DMS 273 (cell line): ENCODE data around the gene PRRT4.

ENCODE experiments used
- DNase-seq: peaks from one replicate; lab custom pipeline; 2025; ENCODE audit not compliant: unreplicated experiment; lab: John Stamatoyannopoulos, UW

The PRRT4 gene

GRCh38 chr7:128350708-128351295, 10.7 kb downstream of the PRRT4 start:
- DNase-seq: no peak

DNA sequence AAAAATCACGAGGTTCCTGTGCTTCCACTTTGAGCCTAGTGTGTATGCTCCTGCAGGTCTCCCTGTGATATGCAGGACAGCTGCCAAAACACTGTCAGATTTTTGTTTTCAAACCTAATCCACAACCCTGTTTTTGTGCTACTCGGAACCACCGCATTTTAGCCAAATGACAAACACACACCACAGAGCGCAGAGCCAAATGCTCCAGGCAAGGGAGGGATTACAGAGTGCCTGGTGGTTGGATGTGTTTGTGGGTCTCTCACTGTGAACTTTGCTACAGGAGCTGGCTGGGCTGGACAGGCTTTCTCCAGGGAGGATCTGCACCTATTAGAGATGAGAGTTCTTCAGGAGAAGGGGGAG, 12.0 kb downstream of the PRRT4 start:
- DNase-seq: no peak

GRCh38 chr7:128347647-128348097, 13.8 kb downstream of the PRRT4 start:
- DNase-seq: peak; percentile 89

- DNase-seq: no peak
Measured at GRCh38 chr7:128344431-128344774, 17.1 kb downstream of the PRRT4 start.

GRCh38 chr7:128343554-128344430, 17.7 kb downstream of the PRRT4 start, which contains the start of gene RBM28:
Gene RBM28 (minus strand): TSS chr7:128343908. CDS start chr7:128343793, 115 bp downstream.
- peak; percentile 99 for DNase-seq

DNA sequence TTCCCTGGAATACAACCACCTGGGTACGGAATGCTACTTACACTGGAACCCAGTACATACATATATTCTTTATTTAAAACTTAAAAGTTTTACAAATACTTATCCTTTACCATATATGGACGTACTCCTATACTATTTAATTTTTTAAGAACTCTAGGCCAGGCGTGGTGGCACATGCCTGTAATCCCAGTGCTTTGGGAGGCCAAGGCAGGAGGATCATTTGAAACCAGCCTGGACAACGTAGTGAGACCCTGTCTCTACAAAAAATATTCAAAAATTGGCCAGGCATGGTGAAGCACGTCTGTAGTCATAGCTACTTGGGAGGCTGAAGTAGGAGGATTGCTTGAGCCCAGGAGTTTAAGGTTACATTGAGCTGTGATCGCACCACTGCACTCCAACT, 19.8 kb downstream of the PRRT4 start:
- no peak for DNase-seq

DNA sequence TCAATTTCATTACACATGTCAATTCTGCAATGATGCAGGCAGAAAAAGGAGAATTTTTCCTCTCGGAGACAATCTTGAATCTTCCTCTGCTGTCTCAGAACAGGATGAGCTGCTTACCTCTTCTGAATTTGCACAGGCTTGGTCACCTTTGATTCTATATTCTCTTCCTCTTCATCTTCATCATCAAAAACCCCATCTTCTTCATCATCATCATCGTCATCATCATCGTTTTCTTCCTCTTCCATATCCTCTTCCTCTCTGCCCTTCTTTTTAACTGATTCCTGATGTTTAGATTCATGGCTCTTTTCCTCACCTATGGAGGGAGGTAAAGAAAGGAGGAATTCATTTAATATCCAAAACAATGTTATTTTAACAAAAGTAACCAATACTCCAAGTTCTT, 25.8 kb downstream of the PRRT4 start:
- no peak for DNase-seq

DNA sequence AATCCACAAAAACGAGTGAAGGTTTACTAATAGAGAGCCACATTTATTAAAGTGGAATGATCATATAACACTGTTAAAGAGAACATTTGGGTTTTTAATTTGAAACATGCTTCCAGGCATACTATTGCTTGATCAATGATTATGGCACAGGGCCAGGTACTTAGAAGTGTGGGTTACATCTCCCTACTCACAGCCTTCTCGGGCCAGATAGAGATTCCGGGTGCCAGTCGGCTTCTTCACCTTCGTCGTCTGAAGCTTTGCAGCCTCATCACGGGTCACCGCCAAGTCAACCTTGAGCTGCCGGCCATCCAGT, 37.2 kb downstream of the PRRT4 start:
- no peak for DNase-seq

DNA sequence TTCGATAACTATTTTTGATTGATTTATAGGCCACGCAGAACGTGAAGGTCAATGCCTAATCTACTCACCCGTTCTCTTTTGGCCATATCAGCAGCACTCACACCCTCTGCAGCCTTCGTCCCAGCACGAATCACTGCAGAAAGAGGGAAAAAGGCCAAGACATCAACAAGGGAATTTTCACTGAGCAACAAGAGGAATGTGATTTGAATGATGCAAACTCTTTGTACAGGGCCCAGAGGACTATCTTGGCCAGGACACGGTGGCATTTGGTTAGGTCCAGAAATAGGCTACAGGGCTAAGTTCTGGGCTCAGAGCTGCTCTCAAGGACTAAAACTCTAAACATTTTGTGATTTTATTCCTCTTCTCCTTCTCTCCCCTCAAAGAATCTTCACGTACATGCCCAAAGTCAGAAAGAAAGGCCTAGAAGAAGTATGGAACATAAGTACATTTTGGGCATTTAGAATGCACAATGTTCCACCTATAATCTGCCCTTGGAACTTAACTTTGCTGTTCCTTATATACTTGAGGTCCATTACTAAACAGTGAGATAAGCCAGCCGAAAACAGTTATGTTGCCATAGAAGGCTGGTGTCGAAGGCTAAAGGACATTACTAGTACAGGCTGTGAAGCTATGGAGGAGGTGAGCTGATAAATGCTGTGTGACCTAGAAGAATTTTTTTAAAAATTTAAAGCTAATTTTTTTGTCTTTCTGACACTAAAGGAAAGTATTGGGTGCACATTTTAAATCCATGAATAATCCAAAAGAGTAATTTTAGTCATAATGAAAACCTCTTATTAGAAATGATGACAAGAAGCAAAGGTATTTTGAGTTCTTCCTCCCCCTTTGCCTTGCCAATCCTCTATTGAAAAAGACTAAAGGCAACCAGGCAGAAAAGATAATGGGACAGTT, 37.8 kb downstream of the PRRT4 start:
- no peak for DNase-seq

DNA sequence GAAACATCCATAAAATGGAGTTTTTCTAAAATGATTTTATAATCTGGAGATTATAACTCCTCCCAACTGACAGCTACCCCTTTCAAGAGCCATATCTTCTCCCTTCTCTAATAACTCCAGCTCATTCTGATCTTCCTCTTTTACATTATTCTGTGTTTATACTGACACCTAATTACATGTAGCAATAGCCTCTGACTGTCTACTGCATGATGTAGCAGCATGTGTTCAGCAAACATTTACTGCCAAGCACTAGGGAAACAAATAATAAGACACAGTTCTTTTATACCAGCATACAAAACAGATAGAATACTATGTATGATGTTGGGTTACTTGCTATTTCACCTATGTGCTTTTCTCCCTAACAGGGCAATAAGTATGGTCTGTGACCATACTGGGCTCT, 38.5 kb downstream of the PRRT4 start:
- no peak for DNase-seq

DNA sequence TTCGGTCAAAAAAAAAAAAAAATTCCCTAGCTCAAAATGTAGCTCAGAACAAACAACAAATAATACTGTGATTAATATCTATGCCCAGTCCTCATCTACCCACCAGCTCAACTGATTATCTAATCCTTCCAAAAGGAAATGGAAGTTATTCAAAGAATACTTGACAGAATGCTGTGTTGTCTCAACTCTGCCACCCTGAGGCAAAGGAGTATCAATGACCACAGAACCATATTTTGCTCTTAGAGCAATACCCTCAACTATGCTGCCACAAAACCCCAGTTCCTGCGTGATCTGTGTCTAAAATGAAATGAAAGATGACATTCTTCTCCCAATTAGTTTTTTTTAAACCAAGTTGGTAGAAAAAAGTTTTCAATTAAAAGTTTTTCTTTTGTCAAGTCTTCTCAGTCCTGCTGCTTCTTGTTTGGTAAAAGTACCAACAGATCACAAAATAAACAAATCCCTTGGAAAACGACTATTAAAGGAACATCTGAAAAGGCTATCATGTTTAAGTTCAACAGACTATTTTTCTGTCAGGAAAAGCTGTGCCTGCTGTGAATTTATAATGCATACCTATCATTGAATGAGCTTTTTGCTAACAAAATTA, 39.3 kb downstream of the PRRT4 start:
- peak; percentile 75 for DNase-seq

- no peak for DNase-seq
Measured at GRCh38 chr7:128321044-128321422, 40.5 kb downstream of the PRRT4 start.

- no peak for DNase-seq
Measured at GRCh38 chr7:128318691-128319090, 42.8 kb downstream of the PRRT4 start.

GRCh38 chr7:128311013-128311412, 50.5 kb downstream of the PRRT4 start:
- no peak for DNase-seq

DNA sequence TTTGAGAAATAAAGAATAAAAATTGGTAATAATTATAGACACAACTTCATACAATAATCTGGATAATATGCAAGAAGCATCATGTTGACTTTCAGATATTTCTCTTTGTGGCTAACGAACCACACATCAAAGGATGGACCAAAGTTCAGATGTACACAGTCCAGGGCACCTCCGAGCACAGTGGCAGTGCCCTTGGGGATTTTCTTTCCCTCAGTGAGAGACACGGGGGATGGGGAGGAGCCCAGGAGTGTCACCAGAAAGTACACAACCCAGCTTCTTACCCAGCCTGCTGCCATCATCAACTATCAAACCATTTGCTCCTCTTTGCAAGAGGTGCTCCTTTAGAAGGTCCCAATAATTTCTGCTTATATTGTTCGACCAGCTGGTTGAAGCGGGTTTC, 51.0 kb downstream of the PRRT4 start:
- no peak for DNase-seq

DNA sequence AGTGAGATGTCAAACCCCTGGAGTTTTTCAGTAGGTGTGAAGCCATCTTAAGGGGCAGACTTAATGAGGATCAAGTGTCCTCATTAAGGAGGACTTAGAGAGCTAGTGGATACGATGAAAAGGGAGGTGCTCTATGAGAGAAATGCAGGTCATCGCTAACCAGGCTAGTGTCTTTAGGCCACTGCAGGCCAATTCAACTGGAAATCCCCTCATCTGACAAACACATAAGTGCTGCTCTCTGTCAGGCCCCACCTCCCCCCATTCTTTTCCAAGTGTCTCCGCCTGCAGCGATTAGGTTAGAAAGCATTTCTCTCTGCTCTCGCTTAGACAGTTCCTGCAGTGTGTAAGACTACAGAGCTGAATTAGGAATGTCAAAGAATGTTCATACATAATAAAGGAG, 51.5 kb downstream of the PRRT4 start:
- DNase-seq: no peak

- DNase-seq: no peak
Measured at GRCh38 chr7:128309124-128309523, 52.4 kb downstream of the PRRT4 start.

- DNase-seq: no peak
Measured at GRCh38 chr7:128307061-128307460, 54.4 kb downstream of the PRRT4 start.

DNA sequence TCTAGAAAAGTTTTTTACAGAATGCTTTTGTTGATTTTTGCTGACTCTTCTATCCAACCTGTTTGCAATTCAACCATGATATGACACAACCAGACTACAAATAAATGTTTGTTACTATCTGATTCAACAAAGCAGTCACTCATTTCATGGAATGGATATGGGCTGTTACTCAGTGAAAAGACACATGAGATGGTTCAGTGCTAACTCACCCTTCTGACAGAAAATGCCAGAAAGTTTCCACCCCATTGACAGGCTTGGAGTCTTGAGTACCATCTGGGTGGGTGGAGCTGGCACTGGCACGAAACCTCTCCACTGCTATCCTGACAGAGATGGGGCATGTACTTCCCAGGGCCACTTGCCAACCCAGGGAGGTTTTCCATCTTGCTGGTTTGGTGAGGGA, 57.3 kb downstream of the PRRT4 start:
- DNase-seq: peak; percentile 78

DNA sequence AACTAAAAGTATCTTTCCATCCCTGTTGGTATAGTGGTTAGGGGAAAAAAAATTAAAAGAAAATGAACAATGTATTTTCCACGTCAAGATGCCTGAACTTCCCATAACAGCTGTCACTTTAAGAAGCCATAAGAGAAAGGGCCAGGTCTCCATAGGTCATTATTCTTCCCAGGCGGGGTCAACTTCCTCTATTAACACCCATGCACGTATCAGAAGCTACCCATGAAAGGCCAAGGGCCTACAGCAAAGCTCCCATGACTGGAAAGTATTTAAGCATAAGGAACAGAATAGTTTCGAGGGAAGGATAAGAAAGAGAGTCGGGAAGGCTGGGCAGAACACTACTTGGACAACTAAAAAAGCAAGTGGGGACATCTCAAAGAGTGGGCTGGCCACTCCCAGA, 57.8 kb downstream of the PRRT4 start:
- no peak for DNase-seq

- no peak for DNase-seq
Measured at GRCh38 chr7:128303133-128303532, 58.4 kb downstream of the PRRT4 start.
